Activated T-cell treated with anti-CD3 and anti-CD28 coated beads for 48 hours (primary cell): Measurements from ENCODE around the gene KCTD19.

Experiments
- DNase-seq: peaks from one replicate; pipeline ENCODE4 v3.0.0-alpha.2; 2020; ENCODE audit warnings: low read depth

Gene KCTD19

DNA sequence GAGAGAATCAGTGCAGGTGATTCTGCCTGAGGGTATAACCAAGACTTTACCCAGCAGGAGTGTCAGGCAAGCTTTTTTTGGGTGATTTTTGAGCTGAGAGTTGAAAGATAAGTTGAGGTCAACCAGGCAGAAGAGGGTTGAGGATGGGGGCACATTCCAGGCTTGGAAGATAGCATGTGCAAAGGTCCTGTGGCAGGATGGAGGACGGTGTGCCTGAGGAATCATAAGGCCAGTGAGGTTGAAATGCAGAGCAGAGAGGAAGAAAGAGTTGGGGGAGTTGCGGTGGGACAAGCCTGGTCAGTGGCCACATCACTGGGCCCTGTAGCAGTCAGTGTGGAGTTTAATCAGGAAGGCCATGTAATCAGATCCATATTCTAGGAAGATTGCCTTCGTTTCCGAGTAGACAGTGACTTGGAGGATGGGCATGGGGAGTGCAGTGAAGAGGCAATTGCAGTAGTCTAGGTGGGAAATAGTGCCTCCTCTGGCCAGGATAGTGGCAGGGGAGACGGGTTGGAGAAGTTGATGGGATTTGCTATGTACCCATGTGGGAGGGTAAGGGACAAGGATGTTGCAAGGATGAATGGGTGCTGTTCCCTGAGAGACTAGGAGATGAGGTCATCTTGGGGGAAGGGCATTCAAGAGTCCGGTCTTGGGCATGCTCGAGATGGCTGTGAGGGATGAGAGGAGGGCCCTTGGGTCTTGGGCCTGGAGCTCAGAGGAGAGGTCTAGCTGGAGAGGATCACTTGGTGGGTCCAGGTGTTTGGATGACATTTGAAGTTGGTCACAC is 43.3 kb downstream of the KCTD19 start:
- no peak for DNase-seq

DNA sequence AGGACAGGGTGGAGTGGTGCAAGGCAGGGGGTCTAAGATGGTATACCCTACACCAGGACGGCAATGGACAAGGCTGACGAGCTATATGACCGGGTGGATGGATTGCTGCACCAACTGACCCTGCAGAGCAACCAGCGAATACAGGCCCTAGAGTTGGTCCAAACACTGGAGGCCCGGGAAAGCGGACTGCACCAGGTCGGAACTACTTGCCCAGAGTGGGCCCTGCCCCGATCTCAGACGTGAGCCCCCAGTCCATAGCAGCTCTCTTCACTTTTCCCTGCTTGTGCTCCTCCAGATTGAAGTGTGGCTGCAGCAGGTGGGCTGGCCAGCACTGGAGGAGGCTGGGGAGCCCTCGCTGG is 44.1 kb downstream of the KCTD19 start:
- DNase-seq = no peak

DNA sequence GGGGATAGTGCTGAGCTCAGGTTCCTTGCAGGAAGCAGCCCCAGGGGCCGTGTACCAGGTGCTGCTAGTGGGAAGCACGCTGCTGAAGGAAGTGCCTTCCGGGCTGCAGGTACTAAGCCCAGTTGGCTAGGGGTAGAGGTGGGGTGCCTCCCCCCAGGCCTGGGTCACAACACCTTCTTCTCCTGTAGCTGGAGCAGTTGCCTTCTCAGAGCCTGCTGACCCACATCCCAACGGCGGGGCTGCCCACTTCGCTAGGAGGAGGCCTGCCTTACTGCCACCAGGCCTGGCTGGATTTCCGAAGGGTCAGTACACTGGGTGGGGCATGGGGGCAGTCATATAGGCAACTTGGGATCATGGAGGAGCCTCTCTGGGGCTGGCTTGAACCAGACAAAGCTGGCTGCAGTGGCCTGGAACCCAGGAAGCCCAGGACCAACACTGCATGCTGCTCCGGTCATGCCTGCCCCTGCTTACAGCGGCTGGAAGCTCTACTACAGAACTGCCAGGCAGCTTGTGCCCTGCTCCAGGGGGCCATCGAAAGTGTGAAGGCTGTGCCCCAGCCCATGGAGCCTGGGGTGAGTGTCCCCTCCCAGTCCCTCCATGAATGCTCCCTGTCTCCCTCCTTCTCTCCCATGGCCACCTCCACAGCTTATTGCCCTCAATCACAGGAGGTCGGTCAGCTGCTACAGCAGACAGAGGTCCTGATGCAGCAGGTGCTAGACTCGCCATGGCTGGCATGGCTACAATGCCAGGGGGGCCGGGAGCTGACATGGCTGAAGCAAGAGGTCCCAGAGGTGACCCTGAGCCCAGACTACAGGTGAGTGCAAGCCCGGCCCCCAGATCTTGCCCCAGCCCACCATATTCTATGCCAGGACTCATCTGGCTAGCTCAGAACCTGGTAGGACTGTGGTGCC is 44.8 kb downstream of the KCTD19 start:
- no peak for DNase-seq

DNA sequence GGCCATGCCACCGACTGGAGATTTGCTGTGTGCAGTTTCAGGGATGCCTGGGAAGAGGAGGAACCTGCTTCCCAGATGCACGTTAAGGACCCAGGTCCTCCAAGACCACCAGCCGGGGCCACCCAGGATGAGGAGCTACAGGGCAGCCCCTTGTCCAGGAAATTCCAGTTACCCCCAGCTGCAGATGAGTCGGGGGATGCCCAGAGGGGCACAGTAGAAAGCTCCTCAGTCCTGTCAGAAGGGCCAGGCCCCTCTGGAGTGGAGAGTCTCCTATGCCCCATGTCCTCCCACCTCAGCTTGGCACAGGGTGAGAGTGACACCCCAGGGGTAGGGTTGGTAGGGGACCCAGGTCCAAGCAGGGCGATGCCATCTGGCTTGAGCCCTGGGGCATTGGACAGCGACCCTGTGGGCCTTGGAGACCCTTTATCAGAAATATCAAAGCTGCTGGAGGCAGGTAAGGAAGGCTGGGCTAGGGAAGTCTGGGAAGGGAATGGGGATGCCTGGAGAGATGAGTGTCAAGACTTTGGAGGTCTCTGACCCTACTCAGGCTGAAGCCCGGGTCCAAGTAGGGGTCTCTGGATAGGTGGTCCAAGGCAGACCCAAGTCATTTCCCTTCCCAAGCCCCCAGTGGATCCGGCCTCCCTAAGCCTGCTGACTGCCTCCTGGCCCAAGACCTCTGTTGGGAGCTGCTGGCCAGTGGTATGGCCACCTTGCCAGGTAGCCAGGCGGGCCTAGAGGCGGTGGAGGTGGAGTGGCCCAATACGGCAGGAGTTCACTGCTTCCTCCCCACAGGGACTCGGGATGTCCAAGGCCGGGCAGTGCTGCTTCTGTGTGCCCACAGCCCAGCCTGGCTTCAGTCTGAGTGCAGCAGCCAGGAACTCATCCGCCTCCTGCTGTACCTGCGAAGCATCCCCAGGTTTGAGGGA is 46.2 kb downstream of the KCTD19 start:
- no peak for DNase-seq

DNA sequence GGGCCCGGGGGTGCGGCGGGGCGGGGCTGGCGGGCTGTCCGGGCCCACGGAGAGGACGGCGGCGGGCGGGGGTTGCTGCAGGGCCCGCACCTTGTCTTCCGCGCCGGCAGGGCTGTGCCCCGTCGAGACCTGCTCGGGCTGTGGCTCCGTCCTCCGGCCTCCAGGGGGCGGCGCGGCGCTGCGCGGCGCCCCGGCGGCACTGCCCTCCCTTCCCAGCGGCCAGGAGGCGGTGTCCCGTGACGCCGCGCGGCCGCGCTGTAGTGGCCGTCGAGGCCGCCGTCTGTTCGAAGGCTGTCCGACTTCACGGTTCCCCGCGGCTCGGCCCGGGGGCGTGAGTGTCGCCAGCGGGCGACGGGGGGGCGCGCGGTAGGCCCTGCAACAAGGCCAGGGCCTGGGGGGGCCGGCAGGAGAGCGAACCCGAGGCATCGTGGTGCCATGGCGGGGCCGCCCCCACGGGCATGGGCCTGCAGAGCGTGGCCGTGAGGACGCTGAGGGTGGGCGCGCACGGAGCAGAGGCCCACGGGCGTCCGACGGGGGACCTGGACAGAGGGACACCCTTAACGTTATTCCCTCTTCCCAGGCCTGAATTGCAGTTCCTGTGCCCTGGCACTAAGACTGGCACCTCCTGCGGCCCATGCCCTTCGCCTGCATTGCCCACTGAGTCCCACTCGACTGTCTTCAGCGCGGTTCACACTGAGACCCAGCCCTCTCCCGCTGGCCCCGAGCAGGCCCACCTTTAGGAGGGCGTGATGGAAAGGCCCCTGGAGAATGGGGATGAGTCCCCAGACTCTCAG is 47.0 kb downstream of the KCTD19 start, which contains the start of gene PLEKHG4:
Gene PLEKHG4, plus strand, starts transcription at position 237 of the 794 bp plus-strand sequence. Its CDS starts 513 bp downstream, at position 750.
- DNase-seq = peak; percentile 87

DNA sequence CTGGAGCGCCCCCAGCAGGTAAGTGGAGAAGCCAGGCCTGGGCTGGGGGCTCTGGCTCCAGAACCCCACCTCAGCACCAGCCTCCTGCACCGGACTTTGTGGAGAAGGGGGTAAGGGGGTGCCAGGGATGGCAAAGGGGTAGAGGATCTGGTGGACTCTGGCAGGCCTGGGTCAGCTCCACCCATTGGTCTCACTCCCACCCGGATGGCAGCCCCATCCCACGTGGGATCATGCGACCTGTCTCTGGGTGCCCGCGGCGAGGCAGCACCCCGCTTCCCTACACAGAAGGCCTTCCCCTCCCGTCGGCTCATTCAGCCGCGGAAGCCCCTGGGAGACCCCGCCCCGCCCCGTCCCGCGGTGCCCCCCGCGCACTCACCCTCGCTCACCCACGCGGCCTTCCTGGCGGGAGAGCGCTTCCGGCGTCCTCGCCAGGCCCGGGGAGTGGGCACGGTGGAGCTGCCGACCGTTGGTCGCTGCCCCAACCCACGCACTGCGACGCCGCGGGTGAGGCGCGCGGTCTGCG is 47.7 kb downstream of the KCTD19 start:
- DNase-seq = no peak

DNA sequence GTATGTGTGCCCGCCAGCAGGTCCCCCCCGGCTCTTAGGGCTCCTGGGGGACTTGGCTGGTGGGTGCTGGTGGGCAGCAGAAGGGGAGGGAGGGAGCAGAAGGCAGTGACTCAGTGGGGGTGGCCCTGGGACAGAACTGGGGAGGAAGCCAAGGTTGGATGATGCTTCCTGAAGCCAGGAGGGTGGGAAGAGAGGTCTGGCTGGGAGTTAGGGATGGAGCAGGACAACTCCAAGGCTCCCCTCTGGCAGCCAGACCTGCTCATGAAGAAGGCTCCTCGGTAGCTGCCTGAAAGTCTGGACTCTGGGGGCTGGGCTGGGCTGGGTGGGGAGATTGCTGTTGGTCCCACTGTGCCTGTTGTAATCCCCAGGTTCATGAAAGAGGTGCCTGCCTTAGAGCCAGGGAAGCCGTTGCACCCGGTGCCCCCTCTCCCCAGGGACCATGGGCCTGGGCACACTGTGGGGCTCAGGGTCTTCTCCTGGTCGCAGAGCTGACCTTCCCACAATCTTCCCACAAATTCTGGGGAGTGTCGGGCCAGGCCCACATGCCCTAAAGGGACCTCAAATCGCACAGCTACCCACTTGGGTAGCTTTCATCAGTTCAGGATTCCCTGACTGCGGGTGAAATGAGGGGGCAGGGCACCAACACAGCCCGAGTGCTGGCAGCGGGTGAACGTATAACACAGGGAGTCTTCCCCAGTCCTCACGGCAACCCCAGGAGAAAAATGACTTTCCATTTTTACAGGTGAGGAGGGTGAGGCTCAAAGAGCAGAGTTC is 48.4 kb downstream of the KCTD19 start:
- no peak for DNase-seq

DNA sequence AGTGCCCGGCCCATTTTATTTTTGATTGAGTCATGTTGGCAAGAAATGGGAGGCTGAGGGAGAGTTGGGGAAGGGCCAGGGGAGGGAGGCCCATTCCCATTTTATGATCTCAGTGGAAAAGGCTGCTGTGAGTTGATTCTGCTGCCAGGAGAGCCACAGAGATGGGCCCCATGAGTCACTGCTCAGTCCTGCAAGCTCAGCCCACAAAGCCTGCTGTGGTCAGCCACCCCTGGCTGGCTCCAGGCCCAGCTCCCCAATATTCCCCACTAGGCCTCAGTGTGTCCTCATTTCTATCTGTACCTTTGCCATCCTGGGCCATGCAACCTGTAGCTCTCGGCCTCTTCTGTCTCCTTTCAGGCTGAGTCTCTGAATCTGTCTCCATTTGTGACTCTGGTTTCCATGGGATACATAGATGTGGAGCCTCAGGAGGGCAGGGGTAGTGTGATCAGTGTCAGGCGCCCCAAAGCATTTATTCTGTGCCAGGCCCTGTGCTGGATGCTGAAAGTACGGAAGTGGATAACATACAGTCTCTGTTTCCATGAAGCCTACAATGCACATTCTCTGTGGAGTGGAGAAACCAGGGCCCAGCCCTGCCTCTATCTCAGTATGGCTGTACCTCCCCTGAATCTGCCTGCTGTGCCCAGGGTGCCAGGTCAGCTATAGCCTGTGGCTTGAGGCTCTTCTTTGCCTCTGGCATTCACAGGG is 49.1 kb downstream of the KCTD19 start:
- peak; percentile 30 for DNase-seq

DNA sequence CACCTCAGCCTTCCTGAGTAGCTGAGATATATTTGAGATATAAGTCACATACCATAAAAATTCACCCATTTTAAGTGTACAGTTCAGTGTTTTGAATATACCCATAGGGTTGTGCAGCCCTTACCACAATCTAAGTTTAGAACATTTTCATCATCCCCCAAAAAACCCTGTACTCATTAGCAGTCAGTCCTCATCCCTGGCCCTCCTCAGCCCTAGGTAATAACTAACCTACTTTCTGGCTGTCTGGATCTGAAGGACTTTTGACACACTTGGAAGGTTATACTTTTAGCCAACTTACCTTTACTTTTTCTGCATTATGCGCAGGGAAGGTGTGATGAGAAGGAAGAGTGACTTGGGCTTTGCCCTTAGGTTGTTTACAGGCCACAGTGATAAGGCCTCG is 51.2 kb downstream of the KCTD19 start:
- DNase-seq = no peak

DNA sequence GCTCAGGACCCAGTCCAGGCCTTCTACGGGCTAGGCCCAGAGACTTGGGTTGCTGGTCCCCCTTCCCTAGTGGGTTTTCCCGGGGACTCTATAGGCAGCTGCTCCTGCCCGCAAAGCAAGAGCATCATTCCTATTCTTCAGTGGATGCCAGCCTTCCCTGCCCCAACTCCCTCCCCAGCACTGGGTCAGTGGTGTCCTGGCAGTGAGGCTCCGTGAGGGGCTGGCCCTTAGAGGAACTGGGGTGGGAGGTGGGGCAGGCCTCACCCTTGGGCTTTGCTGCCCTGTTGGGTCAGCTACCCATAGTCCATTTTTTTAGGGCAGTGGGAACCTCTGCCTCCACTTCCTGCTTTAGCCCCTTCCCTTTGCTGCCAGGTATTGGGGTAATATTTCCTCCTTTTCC is 55.1 kb downstream of the KCTD19 start:
- no peak for DNase-seq

DNA sequence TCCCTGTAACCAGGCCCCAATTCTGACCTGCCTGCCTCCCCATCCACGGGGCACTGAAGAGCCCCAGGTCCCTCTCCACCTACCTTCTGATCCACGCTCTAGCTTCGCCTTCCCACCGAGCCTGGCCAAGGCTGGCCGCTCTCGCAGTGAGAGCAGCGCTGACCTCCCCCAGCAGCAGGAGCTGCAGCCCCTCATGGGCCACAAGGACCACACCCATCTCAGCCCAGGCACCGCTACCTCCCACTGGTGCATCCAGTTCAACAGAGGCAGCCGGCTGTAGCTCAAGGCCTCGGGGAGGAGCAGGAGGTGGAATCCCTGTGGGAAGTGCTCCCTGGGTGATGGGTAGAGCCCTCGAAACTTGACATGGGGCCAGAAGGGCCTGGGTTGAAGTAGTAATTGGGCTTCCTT is 55.6 kb downstream of the KCTD19 start:
- DNase-seq = no peak

DNA sequence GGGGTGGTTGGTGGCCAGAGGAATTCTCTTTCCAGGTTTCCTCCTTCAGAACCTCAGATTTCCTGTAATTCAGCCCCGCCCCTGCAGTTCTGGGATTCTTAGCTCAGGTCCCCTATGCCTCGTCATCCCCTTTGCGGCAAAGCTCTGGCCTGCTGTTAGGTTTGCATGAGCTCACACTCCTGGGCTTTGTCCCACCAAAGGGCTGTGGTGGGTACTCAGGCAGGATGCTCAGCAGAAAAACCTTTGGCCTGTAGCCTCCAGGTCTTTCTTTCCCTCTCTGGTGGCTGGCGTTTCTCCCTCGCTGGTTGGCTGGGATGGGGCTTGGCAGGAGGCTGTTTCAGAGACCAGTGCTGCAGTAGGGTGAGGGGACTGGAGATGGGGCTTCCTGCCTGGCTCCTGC is 56.8 kb downstream of the KCTD19 start:
- DNase-seq = no peak

DNA sequence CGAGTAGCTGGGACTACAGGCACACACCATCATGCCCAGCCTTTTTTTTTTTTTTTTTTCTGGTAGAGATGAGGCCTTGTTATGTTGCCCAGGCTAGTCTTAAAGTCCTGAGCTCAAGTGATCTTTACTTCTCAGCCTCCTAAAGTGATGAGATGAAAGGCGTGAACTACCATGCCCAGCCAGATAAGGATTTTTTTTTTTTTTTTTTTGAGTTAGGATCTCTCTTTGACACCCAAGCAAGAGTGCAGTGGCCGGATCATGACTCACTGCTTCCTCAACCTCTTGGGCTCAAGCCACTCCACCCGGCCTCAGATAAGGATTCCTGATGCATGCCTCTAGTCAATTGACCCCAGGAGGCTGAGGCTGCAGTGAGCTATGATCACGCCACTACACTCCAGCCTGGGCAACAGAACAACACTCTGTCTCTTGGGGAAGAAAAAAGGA is 58.4 kb downstream of the KCTD19 start:
- DNase-seq = no peak

DNA sequence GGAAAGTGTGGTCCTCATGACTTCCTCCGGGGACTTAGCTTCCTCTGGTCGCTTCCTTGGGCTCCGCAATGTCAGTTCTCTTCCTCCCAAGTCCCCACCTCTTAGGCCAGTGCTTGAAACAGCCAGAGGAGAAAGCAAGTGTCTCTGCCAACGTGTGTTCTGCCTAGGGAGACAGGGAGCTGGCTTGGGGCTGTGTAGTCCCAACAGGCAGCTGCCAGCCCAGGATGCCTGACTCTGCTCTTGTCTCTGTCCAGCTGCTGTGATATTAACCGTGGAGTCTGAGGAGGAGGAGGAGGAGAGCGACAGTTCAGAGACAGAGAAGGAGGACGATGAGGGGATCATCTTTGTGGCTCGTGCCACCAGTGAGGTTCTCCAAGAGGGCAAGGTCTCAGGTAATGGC is 60.7 kb downstream of the KCTD19 start:
- no peak for DNase-seq

DNA sequence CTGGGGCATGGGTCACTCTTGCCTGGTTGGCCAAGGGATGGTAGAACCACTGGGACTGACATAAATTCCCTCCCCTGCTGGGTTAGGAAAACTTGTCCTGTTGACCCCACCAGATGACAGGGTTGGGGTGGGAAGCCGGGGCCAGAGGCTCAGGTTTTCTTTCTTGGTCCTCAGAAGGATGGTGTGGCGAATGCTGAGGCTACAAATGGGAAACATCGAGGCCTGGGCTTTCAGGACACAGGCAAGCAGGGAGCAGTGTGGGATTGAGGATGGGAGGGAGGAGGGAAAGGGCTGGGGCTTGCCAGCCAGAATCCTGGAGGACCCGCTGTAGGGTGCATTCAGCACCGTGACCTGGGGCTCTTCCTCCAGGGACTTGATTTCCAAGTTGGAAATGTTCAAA is 61.7 kb downstream of the KCTD19 start:
- no peak for DNase-seq

DNA sequence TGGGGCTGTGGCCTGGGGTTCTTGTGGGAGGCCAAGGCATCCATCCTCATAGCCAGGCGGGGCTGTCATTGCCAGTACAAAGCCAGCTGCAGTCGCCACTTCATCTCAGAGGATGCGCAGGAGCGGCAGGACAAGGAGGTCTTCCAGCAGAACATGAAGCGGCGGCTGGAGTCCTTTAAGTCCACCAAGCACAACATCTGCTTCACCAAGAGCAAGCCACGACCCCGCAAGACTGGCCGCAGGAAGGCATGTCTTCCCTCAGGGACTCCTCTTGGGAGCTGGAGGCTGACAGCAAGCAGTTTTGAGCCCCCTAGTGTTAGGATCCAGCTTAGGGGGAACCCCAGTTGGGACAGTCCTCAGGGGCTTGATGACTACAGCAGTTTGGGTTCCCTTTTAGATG is 62.3 kb downstream of the KCTD19 start:
- no peak for DNase-seq

DNA sequence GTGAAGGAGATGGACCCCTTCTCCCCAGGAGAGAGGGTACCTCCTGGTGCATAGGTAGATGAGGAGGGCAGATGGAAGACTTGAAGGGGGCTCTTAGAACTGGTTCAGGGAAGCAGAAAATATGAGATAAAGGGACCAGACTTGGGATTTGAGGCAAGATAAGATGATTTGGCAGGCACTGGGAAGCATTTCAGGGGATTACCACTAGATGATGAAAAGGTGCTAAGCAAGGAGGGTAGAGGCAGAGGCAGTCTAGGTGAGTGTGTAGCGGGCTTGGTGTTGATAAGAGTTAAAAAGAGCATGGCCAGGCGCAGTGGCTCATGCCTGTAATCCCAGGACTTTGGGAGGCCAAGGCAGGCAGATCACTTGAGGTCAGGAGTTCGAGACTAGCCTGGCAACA is 63.3 kb downstream of the KCTD19 start:
- no peak for DNase-seq

DNA sequence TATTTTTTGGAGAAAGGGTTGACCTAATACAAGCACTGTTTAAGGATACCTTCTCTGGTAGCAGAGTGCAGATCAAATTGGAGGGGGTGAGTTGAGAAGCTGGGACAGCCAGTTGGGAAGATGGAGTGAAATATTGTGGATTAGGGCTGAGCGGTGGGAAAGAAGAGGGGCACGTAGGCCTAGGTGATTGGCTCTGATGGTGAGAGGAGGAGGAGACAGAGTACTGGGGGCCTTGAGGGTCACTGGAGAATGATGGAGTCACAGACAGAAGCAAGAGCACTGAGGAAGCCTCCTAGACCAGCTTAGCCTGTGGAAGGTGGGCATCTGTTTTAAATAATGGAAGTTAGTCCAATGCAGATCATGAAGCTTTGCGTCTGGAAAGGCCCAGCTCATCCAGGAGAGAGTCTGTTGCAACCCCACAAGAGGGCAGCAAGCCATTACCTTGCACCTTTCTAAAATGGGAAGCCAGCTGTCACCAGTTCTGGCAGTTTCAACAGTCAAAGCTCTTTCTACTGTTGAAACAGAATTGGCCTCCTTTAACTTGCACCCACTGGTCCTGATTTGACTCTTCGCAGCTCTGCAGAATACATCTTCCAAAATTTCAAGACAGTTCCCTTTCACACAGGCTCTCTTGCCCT is 66.0 kb downstream of the KCTD19 start:
- no peak for DNase-seq

DNA sequence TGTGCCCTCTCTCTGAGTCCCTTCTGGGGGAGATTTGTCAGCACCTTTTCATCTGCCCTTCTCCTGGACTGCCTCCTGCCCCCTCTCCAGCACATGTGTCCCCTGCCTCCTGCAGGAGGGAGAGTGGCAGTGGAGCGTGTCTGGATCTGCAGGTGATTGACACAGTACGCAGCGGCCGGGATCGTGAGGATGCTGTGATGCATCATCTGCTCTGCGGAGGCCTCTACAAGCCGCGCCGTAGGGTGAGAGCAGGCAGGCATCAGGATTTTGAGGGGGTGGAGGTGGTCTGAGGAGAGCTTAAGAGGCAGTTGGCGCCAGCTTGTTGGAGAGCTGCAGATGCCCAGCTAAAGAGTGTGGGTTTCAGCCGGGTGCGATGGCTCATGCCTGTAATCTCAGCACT is 66.8 kb downstream of the KCTD19 start:
- no peak for DNase-seq
